Measurements from ENCODE around the gene SLC8A2.
"Not testable (repeated sequence)": the region's sequence is repeated elsewhere in the genome, so short reads cannot be mapped to it uniquely, and the experiment has no call there.

SLC8A2 gene

DNA sequence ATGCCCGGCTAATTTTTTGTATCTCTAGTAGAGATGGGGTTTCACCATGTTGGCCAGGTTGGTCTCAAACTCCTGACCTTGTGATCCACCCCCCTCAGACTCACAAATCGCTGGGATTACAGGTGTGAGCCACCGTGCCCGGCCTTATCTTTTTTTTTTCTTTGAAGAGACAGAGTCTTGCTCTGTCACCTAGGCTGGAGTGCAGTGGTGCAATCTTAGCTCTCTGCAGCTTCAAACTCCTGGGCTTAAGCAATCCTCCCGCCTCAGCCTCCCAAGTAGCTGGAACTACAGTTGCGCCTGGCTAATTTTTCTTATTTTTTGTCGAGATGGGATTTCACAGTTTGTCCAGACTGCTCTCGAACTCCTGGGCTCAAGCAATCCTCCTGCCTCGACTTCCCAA lies 60.0 kb downstream of the SLC8A2 start:
- H3K4me1 Mint-ChIP-seq (ENCODE audit: low read depth); H3K36me3 Mint-ChIP-seq; H3K4me3 Mint-ChIP-seq; H3K9me3 Mint-ChIP-seq (ENCODE audit: low read depth); H3K27ac Mint-ChIP-seq: not testable (repeated sequence)
- peaks cover 23% of the 10 kb centered on the region for H3K27me3 Mint-ChIP-seq

- Mint-ChIP-seq H3K27me3 (peaks cover 26% of the 10 kb centered on the region), H3K36me3 (no peaks in the 10 kb centered on the region), H3K9me3 (ENCODE audit: low read depth) (no peaks in the 10 kb centered on the region), H3K27ac (no peak overlapping the region), H3K4me1 (ENCODE audit: low read depth) (no peaks in the 10 kb centered on the region), H3K4me3 (no peak overlapping the region)
Observed at GRCh38 chr19:47411101-47411500, 60.6 kb downstream of the SLC8A2 start.

GRCh38 chr19:47408156-47408938 lies 63.3 kb downstream of the SLC8A2 start:
- H3K9me3 Mint-ChIP-seq (ENCODE audit: low read depth): no peaks in the 10 kb centered on the region
- H3K4me1 Mint-ChIP-seq (ENCODE audit: low read depth): no peaks in the 10 kb centered on the region
- no peaks in the 10 kb centered on the region for H3K36me3 Mint-ChIP-seq
- H3K27me3 Mint-ChIP-seq: peaks cover 30% of the 10 kb centered on the region
- H3K27ac Mint-ChIP-seq: no peak overlapping the region
- no peak overlapping the region for H3K4me3 Mint-ChIP-seq

- Mint-ChIP-seq H3K27me3 (peaks cover 29% of the 10 kb centered on the region), H3K4me1 (ENCODE audit: low read depth) (no peaks in the 10 kb centered on the region), H3K4me3 (no peak overlapping the region), H3K27ac (no peak overlapping the region), H3K36me3 (no peaks in the 10 kb centered on the region), H3K9me3 (ENCODE audit: low read depth) (no peaks in the 10 kb centered on the region)
Observed at GRCh38 chr19:47407417-47407774, 64.3 kb downstream of the SLC8A2 start.

DNA sequence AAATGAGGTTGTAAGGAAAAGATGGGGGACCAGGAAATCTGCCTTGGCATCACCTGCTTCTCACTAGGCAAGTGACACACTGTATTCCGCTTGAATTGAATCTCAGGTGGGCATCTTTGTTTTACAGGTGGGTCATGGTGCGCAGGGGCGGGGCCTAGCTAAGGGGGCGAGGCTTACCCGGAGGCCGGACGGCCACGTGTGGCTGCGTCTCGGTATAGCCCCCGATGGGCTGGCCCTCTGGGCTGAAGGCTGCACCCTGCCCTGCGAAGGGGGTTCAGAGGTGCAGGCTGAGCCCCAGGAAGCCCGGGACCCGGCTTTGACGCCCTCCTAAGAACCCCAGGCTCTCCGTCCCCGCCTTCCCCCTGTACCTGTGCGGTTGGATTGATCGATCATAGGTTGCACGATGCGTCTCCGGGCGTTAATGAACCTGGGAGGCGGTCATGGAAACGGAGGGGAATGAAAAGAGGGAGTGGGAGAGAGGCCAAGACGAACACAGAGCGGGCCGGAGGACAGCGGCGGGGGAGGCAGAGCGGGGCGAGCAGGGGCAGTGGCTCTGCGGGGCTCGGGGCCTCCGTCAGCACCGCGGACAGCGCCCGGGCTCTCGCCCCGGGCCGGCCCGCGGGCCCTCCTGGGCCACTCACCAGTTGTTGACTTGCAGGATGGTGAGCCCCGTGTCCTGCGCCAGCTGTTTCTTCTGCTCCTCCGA lies 64.8 kb downstream of the SLC8A2 start:
- Mint-ChIP-seq H3K4me1 (ENCODE audit: low read depth) (no peaks in the 10 kb centered on the region), H3K27me3 (peaks cover 29% of the 10 kb centered on the region), H3K9me3 (ENCODE audit: low read depth) (no peaks in the 10 kb centered on the region), H3K4me3 (no peak overlapping the region), H3K27ac (no peak overlapping the region), H3K36me3 (no peaks in the 10 kb centered on the region)

DNA sequence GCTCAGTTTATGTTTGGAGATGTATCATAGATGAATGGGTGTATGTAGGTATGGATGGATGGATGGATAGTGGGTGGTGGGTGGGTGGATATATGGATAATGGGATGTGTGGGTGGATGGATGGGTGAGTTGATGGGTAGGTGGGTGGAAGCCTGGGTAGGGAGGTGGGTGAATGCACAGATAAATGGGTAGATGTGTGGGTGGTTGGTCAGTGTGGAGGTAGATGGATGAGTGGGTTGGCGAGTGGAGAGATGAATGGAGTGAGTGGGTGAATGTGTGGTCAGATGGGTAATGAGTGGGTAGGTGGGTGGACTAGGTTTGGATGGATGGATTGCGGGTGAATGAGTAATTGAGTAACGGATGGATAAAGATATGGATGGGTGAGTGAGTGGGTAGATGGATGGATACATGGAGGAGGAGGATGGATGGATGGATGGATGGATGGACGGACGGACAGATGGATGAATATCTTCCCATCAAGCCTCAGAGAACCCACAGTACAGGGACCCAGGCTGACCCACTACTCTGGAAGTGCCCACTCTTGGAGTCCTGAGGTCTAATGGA lies 65.8 kb downstream of the SLC8A2 start:
- no peak overlapping the region for H3K27ac Mint-ChIP-seq
- H3K36me3 Mint-ChIP-seq: no peaks in the 10 kb centered on the region
- no peaks in the 10 kb centered on the region for H3K9me3 Mint-ChIP-seq (ENCODE audit: low read depth)
- H3K4me3 Mint-ChIP-seq: no peak overlapping the region
- H3K4me1 Mint-ChIP-seq (ENCODE audit: low read depth): no peaks in the 10 kb centered on the region
- H3K27me3 Mint-ChIP-seq: peaks cover 29% of the 10 kb centered on the region

GRCh38 chr19:47405197-47405550 lies 66.5 kb downstream of the SLC8A2 start:
- H3K4me3 Mint-ChIP-seq: no peak overlapping the region
- no peaks in the 10 kb centered on the region for H3K4me1 Mint-ChIP-seq (ENCODE audit: low read depth)
- no peaks in the 10 kb centered on the region for H3K36me3 Mint-ChIP-seq
- H3K27me3 Mint-ChIP-seq: peaks cover 29% of the 10 kb centered on the region
- H3K27ac Mint-ChIP-seq: no peak overlapping the region
- H3K9me3 Mint-ChIP-seq (ENCODE audit: low read depth): no peaks in the 10 kb centered on the region

DNA sequence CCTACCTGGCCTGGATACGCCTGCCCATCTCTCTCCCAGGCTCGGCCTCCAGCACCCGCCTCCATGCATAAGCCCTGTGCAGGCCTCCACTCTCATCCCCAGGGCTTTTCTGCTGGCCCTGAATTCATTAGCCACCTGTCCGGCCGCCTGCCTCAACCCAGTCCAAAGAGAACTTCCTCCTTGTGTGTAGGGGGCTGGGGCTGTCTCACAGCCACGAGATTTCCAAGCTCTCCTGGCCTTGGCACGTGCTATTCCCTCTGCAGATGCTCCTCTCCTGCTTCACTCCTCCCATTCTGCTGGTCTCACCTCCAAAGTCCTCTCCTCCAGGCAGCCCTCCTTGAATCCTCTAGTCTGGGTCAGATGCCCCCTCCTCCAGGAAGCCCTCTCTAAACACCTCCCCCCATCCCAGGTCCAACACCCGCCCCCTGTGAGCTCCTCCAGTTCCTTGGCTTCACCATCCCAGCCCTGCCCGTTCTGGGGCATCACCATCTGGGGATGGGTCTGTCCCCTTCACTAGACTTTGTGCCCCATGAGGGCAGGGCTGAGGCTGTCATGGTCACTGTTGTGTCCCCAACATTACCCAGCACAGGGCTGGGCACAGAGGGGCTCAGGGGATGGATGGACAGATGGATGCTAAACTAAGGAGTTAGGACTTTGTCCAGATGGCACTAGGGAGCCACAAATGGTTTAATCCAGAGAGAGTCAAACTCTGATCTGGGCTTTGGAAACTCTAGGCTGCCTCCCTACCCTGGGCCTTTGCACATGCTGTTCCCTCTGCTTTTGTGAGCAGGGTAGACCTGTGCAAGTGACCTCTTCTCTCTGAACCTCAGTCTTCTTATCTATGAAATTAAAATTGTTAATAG lies 67.1 kb downstream of the SLC8A2 start:
- H3K27me3 Mint-ChIP-seq: peaks cover 29% of the 10 kb centered on the region
- H3K4me3 Mint-ChIP-seq: no peak overlapping the region
- H3K4me1 Mint-ChIP-seq (ENCODE audit: low read depth): no peaks in the 10 kb centered on the region
- H3K9me3 Mint-ChIP-seq (ENCODE audit: low read depth): no peaks in the 10 kb centered on the region
- no peaks in the 10 kb centered on the region for H3K36me3 Mint-ChIP-seq
- H3K27ac Mint-ChIP-seq: no peak overlapping the region

- no peaks in the 10 kb centered on the region for H3K9me3 Mint-ChIP-seq (ENCODE audit: low read depth)
- H3K27ac Mint-ChIP-seq: no peak overlapping the region
- H3K36me3 Mint-ChIP-seq: no peaks in the 10 kb centered on the region
- no peaks in the 10 kb centered on the region for H3K4me1 Mint-ChIP-seq (ENCODE audit: low read depth)
- H3K27me3 Mint-ChIP-seq: peaks cover 17% of the 10 kb centered on the region
- H3K4me3 Mint-ChIP-seq: no peak overlapping the region
Observed at GRCh38 chr19:47402504-47402903, 69.2 kb downstream of the SLC8A2 start.

DNA sequence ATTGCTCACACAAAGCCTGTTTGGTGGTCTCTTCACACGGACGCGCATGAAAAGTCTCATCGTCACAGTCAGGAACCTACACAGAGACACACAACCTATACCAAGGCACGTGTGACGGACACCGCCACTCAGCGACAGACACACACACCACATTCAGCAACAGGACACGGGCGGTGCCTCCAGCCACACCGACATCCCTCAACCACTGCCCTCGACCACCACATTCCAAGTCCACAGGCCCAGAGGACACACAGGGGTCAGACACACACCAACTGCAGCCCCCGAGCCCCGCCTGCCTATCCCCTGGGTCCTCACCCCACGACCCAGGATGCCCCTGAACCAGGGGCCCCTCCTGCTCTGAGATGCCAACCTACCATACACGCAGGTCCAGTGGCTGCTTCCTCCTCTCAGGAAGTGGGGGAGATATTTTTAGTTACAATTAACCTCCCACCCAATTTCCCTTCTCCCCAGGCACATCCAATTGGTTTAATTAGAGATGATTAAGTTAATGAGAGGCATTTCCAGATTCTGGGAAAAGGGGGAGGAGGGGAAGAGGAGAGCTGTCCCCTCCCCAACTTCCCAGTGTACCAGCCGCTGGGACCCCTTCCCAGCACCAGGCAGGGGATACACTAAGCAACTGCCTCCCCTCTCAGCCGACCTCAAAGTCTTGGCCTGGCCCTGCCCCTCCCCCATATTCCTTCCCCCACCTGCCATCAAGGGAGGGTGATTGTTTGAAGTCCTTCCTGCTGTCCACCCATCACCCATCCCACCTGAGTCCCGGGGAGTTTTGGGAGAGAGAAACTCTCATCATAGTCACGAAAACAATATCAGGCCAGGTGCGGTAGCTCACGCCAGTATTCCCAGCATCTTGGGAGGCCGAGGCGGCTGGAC lies 72.7 kb downstream of the SLC8A2 start:
- Mint-ChIP-seq H3K9me3 (ENCODE audit: low read depth) (no peaks in the 10 kb centered on the region), H3K4me1 (ENCODE audit: low read depth) (no peaks in the 10 kb centered on the region), H3K4me3 (no peak overlapping the region), H3K36me3 (no peaks in the 10 kb centered on the region), H3K27me3 (peaks cover 7% of the 10 kb centered on the region), H3K27ac (no peak overlapping the region)

DNA sequence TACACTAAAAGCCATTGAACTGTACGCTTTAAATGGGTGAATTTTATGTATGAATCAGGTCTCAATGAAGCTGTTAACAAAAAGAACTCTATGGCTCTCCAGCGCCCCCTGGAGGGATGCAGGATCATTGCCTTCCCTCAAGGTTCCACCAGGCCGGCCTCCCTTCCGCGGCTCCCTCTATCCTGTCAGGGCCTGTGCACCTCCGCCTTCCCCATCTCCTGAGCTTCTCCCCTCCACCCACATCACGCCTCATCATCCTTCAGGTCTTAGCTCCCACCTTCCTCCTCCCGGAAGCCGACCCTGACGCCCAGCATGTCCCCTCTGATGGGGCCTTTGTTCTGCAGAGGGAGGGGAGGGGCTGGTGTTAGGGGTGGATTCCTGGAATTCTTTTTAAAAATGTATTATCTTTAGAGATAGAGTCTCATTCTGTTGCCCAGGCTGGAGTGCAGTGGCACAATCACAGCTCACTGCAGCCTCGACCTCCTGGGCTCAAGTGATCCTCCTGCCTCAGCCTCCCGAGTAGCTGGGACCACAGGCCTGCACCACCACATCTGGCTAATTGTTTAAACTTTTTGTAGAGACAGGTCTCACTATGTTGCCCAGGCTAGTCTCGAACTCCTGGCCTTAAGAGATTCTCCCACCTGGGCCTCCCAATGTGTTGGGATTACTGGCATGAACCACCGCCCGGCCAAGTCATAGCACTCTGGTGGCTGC lies 80.0 kb downstream of the SLC8A2 start:
- Mint-ChIP-seq H3K27ac (no peak overlapping the region), H3K4me3 (no peak overlapping the region), H3K4me1 (ENCODE audit: low read depth) (peaks cover 4% of the 10 kb centered on the region), H3K9me3 (ENCODE audit: low read depth) (no peaks in the 10 kb centered on the region), H3K36me3 (no peaks in the 10 kb centered on the region), H3K27me3 (peaks cover 8% of the 10 kb centered on the region)

GRCh38 chr19:47390533-47391488 lies 80.9 kb downstream of the SLC8A2 start:
- Mint-ChIP-seq H3K4me3 (no peak overlapping the region), H3K27me3 (peaks cover 8% of the 10 kb centered on the region), H3K9me3 (ENCODE audit: low read depth) (no peaks in the 10 kb centered on the region), H3K27ac (no peak overlapping the region), H3K4me1 (ENCODE audit: low read depth) (peaks cover 4% of the 10 kb centered on the region), H3K36me3 (no peaks in the 10 kb centered on the region)

- peaks cover 4% of the 10 kb centered on the region for H3K4me1 Mint-ChIP-seq (ENCODE audit: low read depth)
- no peak overlapping the region for H3K27ac Mint-ChIP-seq
- no peaks in the 10 kb centered on the region for H3K36me3 Mint-ChIP-seq
- no peak overlapping the region for H3K4me3 Mint-ChIP-seq
- no peaks in the 10 kb centered on the region for H3K9me3 Mint-ChIP-seq (ENCODE audit: low read depth)
- H3K27me3 Mint-ChIP-seq: peaks cover 4% of the 10 kb centered on the region
Observed at GRCh38 chr19:47389150-47389556, 82.5 kb downstream of the SLC8A2 start.
